HG02943 (cell line): ENCODE results near the gene PTPMT1.

ENCODE experiments used
- ATAC-seq: cut with Tn5 transposase; IDR thresholded peaks from one replicate; pipeline ENCODE4 v1.9.1; 2021; ENCODE audit warnings: mild to moderate bottlenecking, low read depth, moderate library complexity; ENCODE audit not compliant: unreplicated experiment

The PTPMT1 gene

DNA sequence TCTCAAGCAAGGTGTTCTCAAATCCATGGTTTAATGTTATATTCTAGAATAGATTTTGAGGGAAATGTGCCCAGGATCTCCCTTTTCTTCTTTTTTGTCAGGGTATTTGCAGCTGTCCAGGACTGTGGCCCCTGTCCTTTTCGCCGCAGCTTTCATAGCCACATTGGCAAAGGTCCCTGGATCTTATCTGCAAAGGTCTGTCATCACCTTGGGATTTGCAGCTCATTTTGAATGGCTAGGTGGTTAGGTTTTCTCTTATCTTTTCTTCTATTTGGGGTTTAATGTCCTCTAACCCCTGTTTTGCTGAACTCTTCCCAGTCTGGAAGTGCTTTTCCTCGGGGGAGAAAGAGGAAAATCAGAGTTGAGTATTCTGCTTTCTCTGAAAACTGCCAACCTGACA is 40.5 kb downstream of the PTPMT1 start:
- ATAC-seq, result no peak

DNA sequence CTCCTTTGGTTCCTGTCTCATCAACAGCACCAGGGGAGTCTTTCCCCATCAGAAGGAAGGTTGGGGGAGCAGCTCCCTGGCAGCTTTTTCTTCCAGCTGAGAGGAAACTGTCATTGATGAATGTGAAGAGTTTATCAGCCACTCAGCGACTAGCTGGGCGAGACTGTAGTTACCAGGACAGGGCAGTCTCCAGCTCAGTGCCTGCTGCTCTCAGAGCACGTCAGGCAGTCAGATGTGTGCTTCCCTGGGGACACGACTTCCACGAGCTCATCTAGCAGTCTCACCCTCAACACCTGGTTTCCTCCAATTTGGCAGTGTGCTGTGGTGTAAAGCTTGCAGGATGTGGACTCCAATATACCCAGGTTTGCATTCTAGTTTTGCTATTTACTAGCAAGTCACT is 41.3 kb downstream of the PTPMT1 start:
- ATAC-seq, result no peak

GRCh38 chr11:47607380-47607779 is 42.0 kb downstream of the PTPMT1 start:
- no peak for ATAC-seq

GRCh38 chr11:47609675-47610074 is 44.3 kb downstream of the PTPMT1 start:
- ATAC-seq, result no peak

DNA sequence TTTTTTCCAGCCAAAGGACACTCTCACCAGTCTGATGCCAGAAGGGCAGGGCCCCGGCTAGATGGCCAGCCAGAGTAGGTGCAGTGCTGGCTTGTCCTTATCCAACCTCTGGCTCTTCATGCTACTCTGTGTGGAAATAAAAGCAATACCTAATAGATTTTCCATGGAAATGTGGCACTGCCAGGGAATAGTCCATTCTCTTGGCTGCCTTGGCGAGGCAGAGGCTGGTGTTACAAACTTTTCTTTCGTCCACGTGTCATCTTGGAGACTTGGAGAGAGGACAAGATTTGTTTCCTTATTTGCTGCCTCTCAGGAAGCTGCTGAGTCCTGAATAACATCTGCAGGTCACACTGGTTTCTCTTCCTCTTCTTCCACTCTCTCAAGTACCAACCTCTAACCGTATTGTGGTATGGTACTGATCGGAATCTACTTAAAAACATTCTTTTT is 46.0 kb downstream of the PTPMT1 start:
- ATAC-seq, result peak; percentile 79

DNA sequence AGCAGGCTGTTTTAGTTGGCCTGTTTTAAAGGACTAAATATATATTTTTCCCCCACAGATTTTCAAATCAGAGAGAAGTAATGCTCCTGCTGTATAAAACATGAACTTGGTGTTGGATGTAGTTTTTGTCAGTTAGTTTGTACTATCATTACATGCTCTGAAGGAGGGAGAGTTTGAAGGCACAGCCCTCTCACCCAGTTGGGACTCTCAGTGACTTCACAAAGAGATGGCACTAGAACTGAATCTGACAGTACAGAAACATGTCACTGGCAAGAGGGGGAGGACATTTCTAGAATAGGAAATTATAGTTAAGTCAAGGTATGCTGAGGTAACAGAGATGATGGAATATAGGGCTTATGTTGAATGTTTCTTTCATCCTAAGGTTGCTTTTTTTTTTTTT is 49.9 kb downstream of the PTPMT1 start:
- no peak for ATAC-seq

DNA sequence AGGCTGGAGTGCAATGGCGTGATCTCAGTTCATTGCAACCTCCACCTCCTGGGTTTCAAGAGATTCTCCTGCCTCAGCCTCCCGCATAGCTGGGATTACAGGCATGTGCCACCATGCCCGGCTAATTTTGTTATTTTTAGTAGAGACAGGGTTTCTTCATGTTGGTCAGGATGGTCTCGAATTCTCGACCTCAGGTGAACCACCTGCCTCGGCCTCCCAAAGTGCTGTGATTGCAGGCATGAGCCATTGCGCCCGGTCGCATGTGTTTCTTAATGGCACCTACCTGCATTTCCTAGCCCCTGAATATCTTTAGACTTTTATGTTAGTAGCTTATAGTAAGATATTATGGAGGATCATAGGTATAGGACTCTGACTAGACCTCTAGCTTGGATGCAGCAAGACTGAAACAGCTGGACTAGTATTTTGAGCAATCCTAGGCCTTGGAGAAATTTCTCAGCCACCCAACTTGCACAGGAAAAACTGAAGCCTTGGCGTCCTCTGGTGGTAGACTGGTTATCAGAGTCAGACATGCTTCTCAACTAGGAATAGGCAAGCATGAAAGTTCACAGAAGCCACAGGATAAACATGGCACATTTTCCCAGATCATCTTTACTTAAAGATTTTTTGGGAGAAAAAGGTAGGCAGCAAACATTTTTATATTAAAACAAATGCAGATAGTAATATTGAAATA is 51.5 kb downstream of the PTPMT1 start:
- no peak for ATAC-seq

GRCh38 chr11:47617417-47617809 is 52.0 kb downstream of the PTPMT1 start:
- ATAC-seq, result no peak

DNA sequence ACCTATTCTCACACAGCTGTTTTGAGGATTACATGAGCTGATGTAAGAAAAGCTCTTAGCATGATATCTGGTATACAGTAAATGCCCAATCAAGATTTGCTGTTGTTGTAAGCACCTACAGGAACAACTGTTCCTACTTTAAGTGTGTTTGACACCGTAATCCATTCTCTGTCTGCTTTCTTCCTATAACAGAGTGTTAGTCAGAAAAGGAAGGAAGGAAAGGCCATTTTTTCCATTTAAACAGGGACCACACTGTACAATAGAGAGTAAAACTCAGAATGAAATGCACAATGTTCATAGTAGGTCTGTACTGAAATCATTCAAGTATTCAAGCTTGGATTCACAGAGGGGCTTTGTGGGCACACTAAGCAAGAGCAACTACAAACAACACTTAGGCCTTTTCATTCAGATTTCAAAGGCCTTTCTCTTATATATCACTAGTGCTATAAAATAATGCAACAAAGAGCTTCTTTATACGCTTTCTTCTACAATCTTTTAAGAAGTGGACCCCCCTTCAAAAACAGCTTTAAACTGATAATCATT is 55.5 kb downstream of the PTPMT1 start:
- ATAC-seq, result no peak
